GM12878 (cell line): Measurements from ENCODE around the gene FLT3LG. TPM values are rescaled to one million over a fixed set of nuclear protein-coding genes. Genes with fewer than 3 reads are reported as not detected.

Experiments
- CUX1 ChIP-seq: IDR thresholded peaks from 2 replicates; pipeline ENCODE4 v1.6.1; 2012; ENCODE audit warnings: improper control_type of control experiment, low read depth, low read length; ENCODE audit not compliant: insufficient replicate concordance
- MLLT1 ChIP-seq: fragments of 450-650 bp; IDR thresholded peaks from 2 replicates; pipeline ENCODE4 v1.6.1; 2016; ENCODE audit warnings: mild to moderate bottlenecking
- SIX5 ChIP-seq: IDR thresholded peaks from 2 replicates; pipeline ENCODE4 v1.6.1; 2011; ENCODE audit warnings: mild to moderate bottlenecking, low read depth, low read length, moderate library complexity; ENCODE audit not compliant: severe bottlenecking
- SKIL ChIP-seq: fragments of 450-650 bp; IDR thresholded peaks from 2 replicates; pipeline ENCODE4 v1.6.1; 2017; ENCODE audit warnings: mild to moderate bottlenecking, low read depth, inconsistent platforms; ENCODE audit not compliant: poor library complexity, severe bottlenecking
- TCF12 ChIP-seq: IDR thresholded peaks from 2 replicates; pipeline ENCODE4 v1.6.1; 2011; ENCODE audit warnings: low read depth, mild to moderate bottlenecking, low read length
- YBX1 ChIP-seq: fragments of 450-650 bp; IDR thresholded peaks from 2 replicates; pipeline ENCODE4 v1.6.1; 2016; ENCODE audit warnings: antibody characterized with exemption
- ZSCAN29 ChIP-seq: fragments of 450-650 bp; IDR thresholded peaks from 2 replicates; pipeline ENCODE4 v1.6.1; 2017; ENCODE audit warnings: mild to moderate bottlenecking, moderate library complexity
- polyA plus RNA-seq, 11 experiments: library from polyadenylated mRNA; depleted of rRNA in 4 of 11; unstranded in 6 of 11; stranded (reverse) in 5 of 11; fragments of >200 nt; fragmentation: Nextera tagmentation in 4 of 11; fragmentation: Illumina TruSeq in 1 of 11; extraction: Ambion mirVana in 4 of 11; extraction: Trizol in 1 of 11; gene quantifications; 1 replicate in 1 of 11; 2 replicates in 10 of 11; pipeline versions ENCODE4 v1.2.1 to v1.2.3, GENCODE V29; 2011 to 2016; ENCODE audit warnings: inconsistent platforms in 2 of 11, missing spikeins in 2 of 11, low read depth in 1 of 11
- total RNA-seq, 4 experiments: library from RNA; depleted of rRNA in 3 of 4; stranded (reverse); fragments of >200 nt in 3 of 4; fragmentation: Illumina TruSeq in 1 of 4; extraction: Trizol in 1 of 4; gene quantifications; 2 replicates each; pipeline versions ENCODE4 v1.2.1 to v1.2.3, GENCODE V29; 2013 to 2021

The FLT3LG gene
- total and polyA plus RNA-seq, 10 of the 15 experiments (the other 5 are each of a cell fraction or from before 2014, with no cell fraction given): 0.68 to 13.1 (median 4.3) TPM

- no peak for TF ChIP-seq CUX1
- peak; percentile 28; the same call in 1 of the 2 replicates for TF ChIP-seq TCF12
- no peak for TF ChIP-seq YBX1
- no peak for TF ChIP-seq MLLT1
- no peak for TF ChIP-seq SIX5
- TF ChIP-seq ZSCAN29: no peak
- TF ChIP-seq SKIL: no peak
These were observed 4.0 kb upstream of the FLT3LG start (continued) for GRCh38 chr19:49469828-49470614.
